HG02973 (cell line): ENCODE results near the gene SYDE1.
"Not testable (repeated sequence)": the region's sequence is repeated elsewhere in the genome, so short reads cannot be mapped to it uniquely, and the experiment has no call there.

Source experiments
- ATAC-seq: cut with Tn5 transposase; IDR thresholded peaks from one replicate; pipeline ENCODE4 v1.9.1; 2021; ENCODE audit warnings: moderate library complexity; ENCODE audit not compliant: unreplicated experiment

Gene SYDE1, protein sequence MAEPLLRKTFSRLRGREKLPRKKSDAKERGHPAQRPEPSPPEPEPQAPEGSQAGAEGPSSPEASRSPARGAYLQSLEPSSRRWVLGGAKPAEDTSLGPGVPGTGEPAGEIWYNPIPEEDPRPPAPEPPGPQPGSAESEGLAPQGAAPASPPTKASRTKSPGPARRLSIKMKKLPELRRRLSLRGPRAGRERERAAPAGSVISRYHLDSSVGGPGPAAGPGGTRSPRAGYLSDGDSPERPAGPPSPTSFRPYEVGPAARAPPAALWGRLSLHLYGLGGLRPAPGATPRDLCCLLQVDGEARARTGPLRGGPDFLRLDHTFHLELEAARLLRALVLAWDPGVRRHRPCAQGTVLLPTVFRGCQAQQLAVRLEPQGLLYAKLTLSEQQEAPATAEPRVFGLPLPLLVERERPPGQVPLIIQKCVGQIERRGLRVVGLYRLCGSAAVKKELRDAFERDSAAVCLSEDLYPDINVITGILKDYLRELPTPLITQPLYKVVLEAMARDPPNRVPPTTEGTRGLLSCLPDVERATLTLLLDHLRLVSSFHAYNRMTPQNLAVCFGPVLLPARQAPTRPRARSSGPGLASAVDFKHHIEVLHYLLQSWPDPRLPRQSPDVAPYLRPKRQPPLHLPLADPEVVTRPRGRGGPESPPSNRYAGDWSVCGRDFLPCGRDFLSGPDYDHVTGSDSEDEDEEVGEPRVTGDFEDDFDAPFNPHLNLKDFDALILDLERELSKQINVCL

DNA sequence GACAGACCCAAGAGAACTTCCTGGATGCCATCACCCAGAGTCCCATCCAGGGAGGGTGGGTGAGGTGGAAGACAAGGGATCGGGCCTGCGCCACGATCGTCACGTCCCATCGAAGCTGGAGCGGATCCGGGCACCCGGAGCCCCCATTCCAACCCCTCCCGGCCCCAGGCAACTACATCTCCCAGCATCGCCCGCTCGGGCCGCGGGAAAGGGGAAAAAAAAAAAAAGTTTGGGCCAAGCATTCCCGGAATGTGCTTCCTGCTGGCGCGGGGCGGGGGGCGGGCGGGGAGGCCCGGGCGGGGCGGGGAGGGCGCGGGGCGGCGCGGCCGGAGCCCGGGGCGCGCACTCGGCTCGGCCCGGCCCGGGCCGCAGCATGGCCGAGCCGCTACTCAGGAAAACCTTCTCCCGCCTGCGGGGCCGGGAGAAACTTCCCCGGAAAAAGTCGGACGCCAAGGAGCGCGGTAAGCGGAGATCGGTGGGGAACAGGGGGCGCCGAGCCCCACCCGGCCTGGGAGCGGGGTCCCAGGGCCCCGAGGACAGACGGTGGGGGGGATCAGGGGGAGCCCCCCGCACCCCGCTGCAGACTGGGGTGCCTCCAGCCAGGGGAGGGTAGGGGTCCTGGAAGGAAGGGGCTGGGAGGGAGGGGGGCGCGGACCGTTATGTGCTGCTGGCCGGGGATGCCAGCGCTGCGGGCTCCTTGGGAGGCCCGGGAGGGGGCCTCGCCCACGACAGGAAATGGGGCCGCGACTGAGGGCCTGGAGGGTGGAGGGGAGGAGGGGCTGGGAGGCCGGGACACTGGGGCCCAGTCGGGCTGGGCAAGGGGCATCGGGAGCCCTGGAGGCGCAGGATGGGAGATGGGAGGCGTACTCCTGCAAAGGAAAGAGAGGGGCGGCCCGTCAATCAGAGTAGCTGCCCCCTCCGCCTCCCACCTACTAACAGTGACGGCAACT lies at the start of gene SYDE1:
SYDE1 (plus strand) TSS at position 341 of the 950 bp plus-strand sequence; CDS start at position 374, 33 bp downstream.
- ATAC-seq, result no peak

GRCh38 chr19:15062036-15062435 lies 45.2 kb upstream of the SYDE1 start:
- no peak for ATAC-seq

GRCh38 chr19:15070386-15070785 lies 36.8 kb upstream of the SYDE1 start:
- ATAC-seq, result not testable (repeated sequence)

- ATAC-seq, result no peak
Observed at GRCh38 chr19:15072930-15073647, 34.1 kb upstream of the SYDE1 start.

DNA sequence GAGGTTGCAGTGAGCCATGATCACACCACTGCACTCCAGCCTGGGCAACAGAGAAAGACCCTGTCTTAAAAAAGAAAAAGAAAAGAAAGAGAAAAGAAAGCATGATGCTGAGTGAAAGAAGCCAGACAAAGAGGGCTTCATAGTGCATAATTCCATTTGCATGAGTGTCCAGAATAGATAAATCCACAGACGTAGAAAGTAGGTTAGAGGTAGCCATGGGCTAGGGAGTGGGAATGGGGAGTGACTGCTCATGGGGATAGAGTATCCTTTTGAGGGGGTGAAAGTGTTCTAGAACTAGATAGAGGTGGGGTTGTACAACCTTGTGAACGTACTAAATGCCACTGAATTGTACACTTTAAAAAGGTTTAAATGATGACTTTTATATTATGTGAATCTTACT lies 32.8 kb upstream of the SYDE1 start:
- ATAC-seq, result no peak

- no peak for ATAC-seq
Observed at GRCh38 chr19:15075806-15076205, 31.4 kb upstream of the SYDE1 start.

- ATAC-seq, result not testable (repeated sequence)
Observed at GRCh38 chr19:15080002-15080401, 27.2 kb upstream of the SYDE1 start.

DNA sequence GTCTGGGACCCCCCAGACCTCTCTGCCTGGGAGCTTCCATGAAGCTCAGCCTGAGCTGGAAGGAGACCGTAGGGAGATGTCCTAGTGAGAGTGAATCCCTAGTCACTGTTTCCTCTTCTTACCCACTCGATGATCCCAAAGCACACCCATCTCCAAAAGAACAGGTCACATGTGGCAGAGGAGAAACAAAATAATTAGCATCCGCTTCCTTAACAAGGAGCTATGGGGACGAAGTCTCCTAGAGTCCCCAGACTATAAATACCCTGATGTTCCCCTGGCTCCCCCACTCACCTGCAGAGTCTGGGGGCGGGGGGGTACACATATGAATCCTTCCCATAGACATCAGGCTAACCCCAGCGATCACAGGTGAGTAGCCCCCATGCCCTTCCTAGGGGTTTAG lies 25.3 kb upstream of the SYDE1 start, which contains the start of gene OR1I1:
OR1I1 (plus strand) TSS at position 301 of the 400 bp plus-strand sequence. CDS start 4,855 bp downstream, outside the sequence.
- no peak for ATAC-seq

DNA sequence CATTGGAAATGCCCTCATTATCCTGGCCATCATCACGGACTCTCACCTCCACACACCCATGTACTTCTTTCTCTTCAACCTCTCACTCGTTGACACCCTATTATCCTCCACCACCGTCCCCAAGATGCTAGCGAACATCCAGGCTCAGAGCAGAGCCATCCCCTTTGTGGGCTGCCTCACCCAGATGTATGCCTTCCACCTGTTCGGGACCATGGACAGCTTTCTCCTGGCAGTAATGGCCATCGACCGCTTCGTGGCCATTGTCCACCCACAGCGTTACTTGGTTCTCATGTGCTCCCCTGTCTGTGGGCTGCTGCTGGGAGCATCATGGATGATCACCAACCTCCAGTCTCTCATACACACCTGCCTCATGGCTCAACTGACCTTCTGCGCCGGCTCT lies 20.0 kb upstream of the SYDE1 start:
- no peak for ATAC-seq

GRCh38 chr19:15091918-15092753 lies 15.1 kb upstream of the SYDE1 start:
- no peak for ATAC-seq

GRCh38 chr19:15093001-15093400 lies 14.2 kb upstream of the SYDE1 start:
- ATAC-seq, result no peak

- ATAC-seq, result no peak
Observed at GRCh38 chr19:15096223-15096622, 11.0 kb upstream of the SYDE1 start.

GRCh38 chr19:15097980-15098379 lies 9.2 kb upstream of the SYDE1 start:
- ATAC-seq, result not testable (repeated sequence)

GRCh38 chr19:15098460-15098859 lies 8.7 kb upstream of the SYDE1 start:
- no peak for ATAC-seq

- no peak for ATAC-seq
Observed at GRCh38 chr19:15099017-15099582, 8.1 kb upstream of the SYDE1 start.

- no peak for ATAC-seq
Observed at GRCh38 chr19:15101479-15102082, 5.6 kb upstream of the SYDE1 start.

DNA sequence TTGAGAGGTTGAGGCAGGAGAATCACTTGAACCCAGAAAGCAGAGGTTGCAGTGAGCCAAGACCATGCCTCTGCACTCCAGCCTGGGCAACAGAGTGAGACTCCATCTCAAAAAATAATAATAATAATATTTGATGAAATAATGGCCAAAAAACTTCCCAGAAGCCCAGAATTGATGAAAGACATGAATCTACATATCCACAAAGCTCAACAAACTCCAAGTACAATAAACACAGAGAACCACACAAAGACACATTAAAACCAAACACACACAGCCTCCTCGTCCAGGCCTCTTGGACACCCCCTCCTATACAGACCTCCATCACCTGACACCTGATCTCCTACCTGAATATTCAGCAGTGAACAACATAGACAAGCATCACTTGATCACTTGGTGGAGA lies 3.2 kb upstream of the SYDE1 start:
- ATAC-seq, result no peak

GRCh38 chr19:15104411-15104810 lies 2.8 kb upstream of the SYDE1 start:
- no peak for ATAC-seq

DNA sequence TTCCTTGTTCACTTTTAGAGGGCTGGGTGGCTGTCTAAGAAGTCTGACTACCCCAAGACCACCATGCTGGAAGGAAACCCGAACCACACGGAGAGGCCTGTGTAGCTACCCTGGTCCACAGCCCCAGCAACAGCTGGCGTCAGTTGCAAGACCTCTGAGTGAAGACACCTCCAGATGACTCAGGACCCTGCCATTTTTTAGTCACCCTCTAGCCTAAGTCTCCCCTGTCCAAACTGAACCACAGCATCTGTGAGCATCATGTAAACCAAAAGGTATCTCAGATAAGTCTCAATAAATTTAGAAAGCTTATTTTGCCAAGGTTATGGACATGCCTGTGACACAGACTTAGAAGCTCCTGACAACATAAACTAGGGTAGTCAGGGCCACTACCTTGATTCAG lies 2.2 kb upstream of the SYDE1 start:
- no peak for ATAC-seq
